Fibroblast of lung (primary cell): ENCODE data around the gene ULK2. TPM values are rescaled to one million over a fixed set of nuclear protein-coding genes. Genes with fewer than 3 reads are reported as not detected.

Source experiments
- DNase-seq, 2 donors: peaks; one replicate each; pipeline versions ENCODE4 v3.0.0 to v3.0.0-alpha.2; 2010; ENCODE audit warnings: low read depth in 2 of 2
- H2AFZ ChIP-seq: 2 replicates; pipeline ENCODE4 v1.5.1; 2012; ENCODE audit warnings: low read length, control low read depth, inconsistent platforms
- H3K27ac ChIP-seq: 2 replicates; pipeline ENCODE4 v1.5.1; 2011; ENCODE audit warnings: low read length, control low read depth; ENCODE audit not compliant: insufficient read depth
- H3K27me3 ChIP-seq: 2 replicates; pipeline ENCODE4 v1.5.1; 2011; ENCODE audit warnings: mild to moderate bottlenecking, low read length; ENCODE audit not compliant: control insufficient read depth, insufficient read depth
- H3K36me3 ChIP-seq: 2 replicates; pipeline ENCODE4 v1.5.1; 2011; ENCODE audit warnings: low read length; ENCODE audit not compliant: control insufficient read depth, insufficient read depth
- H3K4me1 ChIP-seq: 2 replicates; pipeline ENCODE4 v1.5.1; 2011; ENCODE audit warnings: low read length; ENCODE audit not compliant: control insufficient read depth, insufficient read depth; ENCODE audit errors: extremely low read depth
- H3K4me2 ChIP-seq: 2 replicates; pipeline ENCODE4 v1.5.1; 2011; ENCODE audit warnings: low read length, control low read depth; ENCODE audit not compliant: insufficient read depth; ENCODE audit errors: extremely low read depth
- H3K4me3 ChIP-seq, 4 experiments: fragments of 200-600 bp in 1 of 4; sonication (generic) in 1 of 4; replicated peaks in 1 of 4; 2 replicates each; pipeline ENCODE4 v1.5.1; 2011 to 2016; ENCODE audit warnings: low read length in 4 of 4, low read depth in 3 of 4, mild to moderate bottlenecking in 3 of 4, control low read depth in 2 of 4, inconsistent platforms in 1 of 4, mixed read lengths in 1 of 4; ENCODE audit not compliant: insufficient read depth in 1 of 4; ENCODE audit errors: control extremely low read depth in 1 of 4
- H3K79me2 ChIP-seq: 2 replicates; pipeline ENCODE4 v1.5.1; 2012; ENCODE audit warnings: mild to moderate bottlenecking, low read length, inconsistent platforms; ENCODE audit not compliant: control insufficient read depth, insufficient read depth
- H3K9ac ChIP-seq: 2 replicates; pipeline ENCODE4 v1.5.1; 2011; ENCODE audit warnings: mild to moderate bottlenecking, low read length, control low read depth; ENCODE audit not compliant: insufficient read depth
- H3K9me3 ChIP-seq: 2 replicates; pipeline ENCODE4 v1.5.1; 2012; ENCODE audit warnings: low read depth, low read length; ENCODE audit not compliant: control insufficient read depth, insufficient read depth
- H4K20me1 ChIP-seq: 2 replicates; pipeline ENCODE4 v1.5.1; 2011; ENCODE audit warnings: low read length; ENCODE audit not compliant: control insufficient read depth, insufficient read depth; ENCODE audit errors: extremely low read depth
- EZH2 ChIP-seq: IDR thresholded peaks from 2 replicates; pipeline ENCODE4 v1.5.1; 2012; ENCODE audit warnings: low read length, control low read depth, mild to moderate bottlenecking; ENCODE audit errors: missing control alignments
- polyA plus RNA-seq, 2 donors: library from polyadenylated mRNA; depleted of rRNA in 1 of 2; stranded (reverse) in 1 of 2; unstranded in 1 of 2; fragments of >200 nt; gene quantifications; 2 replicates each; pipeline ENCODE4 v1.2.1, GENCODE V29; 2011 to 2012; ENCODE audit warnings: missing spikeins in 1 of 2
- total RNA-seq: library from RNA; depleted of rRNA; stranded (reverse); fragments of >200 nt; gene quantifications from 2 replicates; pipeline ENCODE4 v1.2.1, GENCODE V29; 2014
- TF ChIP-seq, protein P1 (sequence below), 2 donors: IDR thresholded peaks in 1 of 2; conservative IDR thresholded peaks in 1 of 2; 1 replicate in 1 of 2; 2 replicates in 1 of 2; pipeline ENCODE4 v1.5.1; 2011 to 2012; ENCODE audit warnings: low read length in 2 of 2, control low read depth in 1 of 2, inconsistent platforms in 1 of 2, low read depth in 1 of 2, mild to moderate bottlenecking in 1 of 2

The ULK2 gene
- total and polyA plus RNA-seq, 2 donors (not counting 1 experiment from before 2014, with no cell fraction given): 20.0 to 46.1 TPM

DNA sequence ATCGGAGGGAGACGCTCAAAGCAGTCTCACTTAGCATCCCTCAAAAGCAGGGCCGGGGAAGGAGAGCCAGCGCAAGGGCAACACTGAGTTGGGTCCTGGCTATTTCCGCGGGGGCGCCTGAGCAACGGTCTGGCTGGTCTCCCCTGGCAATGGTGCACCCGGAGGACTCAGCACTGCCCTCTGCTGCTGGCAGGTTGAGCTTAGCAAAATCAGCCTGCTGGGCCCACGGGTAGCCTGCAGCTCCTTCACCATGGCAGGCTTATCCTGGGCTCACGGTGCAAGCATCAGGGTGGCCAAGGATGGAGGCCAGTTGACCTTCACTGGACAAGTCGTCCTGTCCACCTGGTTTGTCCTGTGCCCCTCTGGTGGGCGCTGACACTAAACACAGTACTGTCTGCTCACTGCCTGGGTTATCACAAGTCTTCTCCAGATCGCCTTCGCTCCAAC lies 105.2 kb downstream of the ULK2 start:
- DNase-seq: peak; percentile 44 to 54
- no peaks in the 10 kb centered on the region for H4K20me1 ChIP-seq
- no peak overlapping the region for H3K9ac ChIP-seq
- peaks cover 2% of the 10 kb centered on the region for H3K27me3 ChIP-seq
- TF ChIP-seq, protein P1, sequence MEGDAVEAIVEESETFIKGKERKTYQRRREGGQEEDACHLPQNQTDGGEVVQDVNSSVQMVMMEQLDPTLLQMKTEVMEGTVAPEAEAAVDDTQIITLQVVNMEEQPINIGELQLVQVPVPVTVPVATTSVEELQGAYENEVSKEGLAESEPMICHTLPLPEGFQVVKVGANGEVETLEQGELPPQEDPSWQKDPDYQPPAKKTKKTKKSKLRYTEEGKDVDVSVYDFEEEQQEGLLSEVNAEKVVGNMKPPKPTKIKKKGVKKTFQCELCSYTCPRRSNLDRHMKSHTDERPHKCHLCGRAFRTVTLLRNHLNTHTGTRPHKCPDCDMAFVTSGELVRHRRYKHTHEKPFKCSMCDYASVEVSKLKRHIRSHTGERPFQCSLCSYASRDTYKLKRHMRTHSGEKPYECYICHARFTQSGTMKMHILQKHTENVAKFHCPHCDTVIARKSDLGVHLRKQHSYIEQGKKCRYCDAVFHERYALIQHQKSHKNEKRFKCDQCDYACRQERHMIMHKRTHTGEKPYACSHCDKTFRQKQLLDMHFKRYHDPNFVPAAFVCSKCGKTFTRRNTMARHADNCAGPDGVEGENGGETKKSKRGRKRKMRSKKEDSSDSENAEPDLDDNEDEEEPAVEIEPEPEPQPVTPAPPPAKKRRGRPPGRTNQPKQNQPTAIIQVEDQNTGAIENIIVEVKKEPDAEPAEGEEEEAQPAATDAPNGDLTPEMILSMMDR (conservative IDR thresholded peaks at IDR 0.05 in 1 of 2, IDR thresholded peaks at IDR 0.05 in 1 of 2; ENCODE audit: low read depth in 1 of 2, low read length in 2 of 2): peak; percentile 73 to 77
- TF ChIP-seq EZH2: no peak
- H3K36me3 ChIP-seq: no peaks in the 10 kb centered on the region
- no peaks in the 10 kb centered on the region for H3K4me1 ChIP-seq
- H3K4me3 ChIP-seq: no peak overlapping the region
- H3K27ac ChIP-seq: no peak overlapping the region
- no peak overlapping the region for H3K4me2 ChIP-seq
- no peaks in the 10 kb centered on the region for H3K9me3 ChIP-seq
- no peaks in the 10 kb centered on the region for H3K79me2 ChIP-seq
- no peak overlapping the region for H2AFZ ChIP-seq

DNA sequence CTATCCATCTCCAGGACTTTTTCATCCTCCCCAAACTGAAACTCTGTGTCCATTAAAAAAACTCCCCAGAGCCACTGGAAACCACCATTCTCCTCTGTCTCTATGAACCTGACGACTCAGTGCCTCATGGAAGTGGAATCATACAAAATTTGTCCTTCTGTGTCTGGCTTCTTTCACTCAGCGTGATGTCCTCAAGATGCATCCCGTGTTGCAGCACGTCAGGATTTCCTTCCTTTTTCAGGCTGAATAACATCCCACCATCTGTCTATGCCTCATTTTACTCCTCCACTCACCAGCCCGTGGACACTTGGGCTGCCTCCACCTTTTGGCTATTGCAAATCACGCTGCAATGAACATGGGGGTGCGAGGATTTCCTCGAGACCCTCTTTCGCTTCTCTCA lies 107.0 kb downstream of the ULK2 start:
- no peaks in the 10 kb centered on the region for H3K9me3 ChIP-seq
- H3K79me2 ChIP-seq: no peaks in the 10 kb centered on the region
- H3K4me1 ChIP-seq: no peaks in the 10 kb centered on the region
- H4K20me1 ChIP-seq: no peaks in the 10 kb centered on the region
- H3K9ac ChIP-seq: no peak overlapping the region
- H3K36me3 ChIP-seq: no peaks in the 10 kb centered on the region
- H3K27ac ChIP-seq: no peak overlapping the region
- DNase-seq: no peak
- peaks cover 2% of the 10 kb centered on the region for H3K27me3 ChIP-seq
- TF ChIP-seq, protein P1 (conservative IDR thresholded peaks at IDR 0.05 in 1 of 2, IDR thresholded peaks at IDR 0.05 in 1 of 2; ENCODE audit: low read depth in 1 of 2, low read length in 2 of 2): no peak
- no peak for TF ChIP-seq EZH2
- no peak overlapping the region for H3K4me3 ChIP-seq
- no peak overlapping the region for H2AFZ ChIP-seq
- no peak overlapping the region for H3K4me2 ChIP-seq

DNA sequence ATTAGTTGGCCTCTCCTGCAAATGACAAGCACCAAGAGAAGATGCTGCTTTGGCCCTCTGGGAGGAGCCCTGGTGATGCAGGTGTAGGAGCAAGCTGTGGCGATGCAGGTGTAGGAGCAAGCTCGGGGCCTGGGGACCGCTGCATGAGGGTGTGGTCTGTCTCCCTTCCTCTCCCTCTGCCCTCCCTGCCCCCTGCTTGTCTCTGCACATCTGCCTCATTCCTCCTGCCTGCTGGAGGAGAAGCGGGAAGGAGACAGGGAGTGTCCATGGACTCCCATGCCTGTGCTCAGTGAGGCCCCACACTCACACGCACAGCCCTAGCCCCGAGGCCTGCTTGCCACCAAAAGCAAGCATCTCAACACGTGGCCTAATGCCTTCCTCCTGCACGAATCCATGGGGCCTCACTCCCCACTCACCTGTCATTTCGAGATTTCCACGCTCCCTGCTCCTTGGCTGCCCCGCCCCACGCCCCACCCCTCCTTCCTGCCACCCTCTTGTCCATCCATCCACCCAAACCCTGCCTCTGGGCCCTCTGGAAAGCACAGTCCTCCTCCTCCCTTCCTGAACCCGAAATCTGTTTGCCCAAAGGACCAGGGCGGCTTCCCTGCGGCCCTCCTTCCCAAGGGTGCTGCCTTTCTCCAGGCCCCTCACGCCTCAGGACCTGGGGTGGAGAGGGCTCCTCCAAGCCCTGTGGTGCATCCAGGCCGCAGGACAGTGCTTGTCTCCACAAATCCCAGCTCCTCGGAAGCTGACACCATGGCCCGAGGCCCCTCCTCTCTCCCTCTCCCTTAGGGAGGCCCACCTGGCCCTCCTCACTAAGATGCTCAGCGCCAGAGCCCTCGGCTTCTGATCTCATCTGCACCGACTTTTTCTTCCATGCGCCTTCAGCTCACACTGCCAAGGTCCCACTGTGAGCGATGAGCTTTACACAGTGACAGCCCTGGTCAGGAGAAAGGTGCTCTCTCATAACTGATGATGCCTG lies 107.9 kb downstream of the ULK2 start:
- Histone ChIP-seq H3K36me3 (no peaks in the 10 kb centered on the region), H3K4me2 (no peak overlapping the region), H3K9ac (no peak overlapping the region), H3K79me2 (no peaks in the 10 kb centered on the region), H3K4me1 (no peaks in the 10 kb centered on the region), H2AFZ (no peak overlapping the region), H3K4me3 (no peak overlapping the region), H3K27ac (no peak overlapping the region), H4K20me1 (no peaks in the 10 kb centered on the region), H3K9me3 (no peaks in the 10 kb centered on the region), H3K27me3 (peaks cover 2% of the 10 kb centered on the region)
- DNase-seq: no peak
- TF ChIP-seq EZH2: no peak
- TF ChIP-seq, protein P1 (conservative IDR thresholded peaks at IDR 0.05 in 1 of 2, IDR thresholded peaks at IDR 0.05 in 1 of 2; ENCODE audit: low read depth in 1 of 2, low read length in 2 of 2): no peak
